GM12874 (cell line): ENCODE data around the gene KRTAP1-5.
"Not testable (repeated sequence)": the region's sequence is repeated elsewhere in the genome, so short reads cannot be mapped to it uniquely, and the experiment has no call there.

ENCODE experiments used
- TF ChIP-seq, protein P1 (sequence below): IDR thresholded peaks from 2 replicates; pipeline ENCODE4 v1.5.1; 2011; ENCODE audit warnings: low read depth, mild to moderate bottlenecking, control low read depth, low read length, moderate library complexity; ENCODE audit not compliant: insufficient read depth

The KRTAP1-5 gene

GRCh38 chr17:41037853-41038350 lies 10.9 kb upstream of the KRTAP1-5 start:
- TF ChIP-seq, protein P1, sequence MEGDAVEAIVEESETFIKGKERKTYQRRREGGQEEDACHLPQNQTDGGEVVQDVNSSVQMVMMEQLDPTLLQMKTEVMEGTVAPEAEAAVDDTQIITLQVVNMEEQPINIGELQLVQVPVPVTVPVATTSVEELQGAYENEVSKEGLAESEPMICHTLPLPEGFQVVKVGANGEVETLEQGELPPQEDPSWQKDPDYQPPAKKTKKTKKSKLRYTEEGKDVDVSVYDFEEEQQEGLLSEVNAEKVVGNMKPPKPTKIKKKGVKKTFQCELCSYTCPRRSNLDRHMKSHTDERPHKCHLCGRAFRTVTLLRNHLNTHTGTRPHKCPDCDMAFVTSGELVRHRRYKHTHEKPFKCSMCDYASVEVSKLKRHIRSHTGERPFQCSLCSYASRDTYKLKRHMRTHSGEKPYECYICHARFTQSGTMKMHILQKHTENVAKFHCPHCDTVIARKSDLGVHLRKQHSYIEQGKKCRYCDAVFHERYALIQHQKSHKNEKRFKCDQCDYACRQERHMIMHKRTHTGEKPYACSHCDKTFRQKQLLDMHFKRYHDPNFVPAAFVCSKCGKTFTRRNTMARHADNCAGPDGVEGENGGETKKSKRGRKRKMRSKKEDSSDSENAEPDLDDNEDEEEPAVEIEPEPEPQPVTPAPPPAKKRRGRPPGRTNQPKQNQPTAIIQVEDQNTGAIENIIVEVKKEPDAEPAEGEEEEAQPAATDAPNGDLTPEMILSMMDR, result no peak

DNA sequence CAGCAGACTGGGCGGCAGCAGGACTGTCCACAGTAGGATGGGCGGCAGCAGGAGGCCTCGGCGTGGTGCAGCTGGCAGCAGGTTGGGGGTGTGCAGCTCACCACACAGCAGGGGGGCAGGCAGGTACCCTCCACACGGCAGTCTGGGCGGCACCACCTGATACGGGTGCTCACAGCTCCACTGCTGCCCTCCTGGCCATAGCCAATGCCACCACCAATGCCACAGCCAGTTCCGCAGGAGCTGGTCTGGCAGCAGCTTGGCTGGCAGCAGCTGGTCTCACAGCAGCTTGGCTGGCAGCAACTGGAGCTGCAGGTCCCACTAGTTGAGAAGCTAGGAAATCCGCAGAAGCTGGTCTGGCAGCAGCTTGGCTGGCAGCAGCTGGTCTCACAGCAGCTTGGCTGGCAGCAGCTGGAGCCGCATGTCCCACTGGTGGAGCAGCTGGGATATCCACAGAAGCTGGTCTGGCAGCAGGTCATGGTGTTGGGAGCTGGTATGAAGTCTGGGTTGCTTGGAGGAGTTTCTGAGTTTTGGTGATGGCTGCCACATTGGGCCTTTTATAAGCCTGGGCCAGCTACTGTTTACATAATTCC lies 7.4 kb upstream of the KRTAP1-5 start, which contains the start of gene KRTAP1-3:
Gene KRTAP1-3, minus strand, starts transcription at position 529 of the 590 bp plus-strand sequence. Its CDS starts 53 bp downstream, at position 476.
- TF ChIP-seq, protein P1, result not testable (repeated sequence)

- TF ChIP-seq, protein P1, result no peak
Observed at GRCh38 chr17:41029633-41030245, 2.7 kb upstream of the KRTAP1-5 start, which contains the start of gene KRTAP1-4. TSS of gene KRTAP1-4 (minus strand) at chr17:41030195. CDS start at chr17:41030078, 117 bp downstream.

DNA sequence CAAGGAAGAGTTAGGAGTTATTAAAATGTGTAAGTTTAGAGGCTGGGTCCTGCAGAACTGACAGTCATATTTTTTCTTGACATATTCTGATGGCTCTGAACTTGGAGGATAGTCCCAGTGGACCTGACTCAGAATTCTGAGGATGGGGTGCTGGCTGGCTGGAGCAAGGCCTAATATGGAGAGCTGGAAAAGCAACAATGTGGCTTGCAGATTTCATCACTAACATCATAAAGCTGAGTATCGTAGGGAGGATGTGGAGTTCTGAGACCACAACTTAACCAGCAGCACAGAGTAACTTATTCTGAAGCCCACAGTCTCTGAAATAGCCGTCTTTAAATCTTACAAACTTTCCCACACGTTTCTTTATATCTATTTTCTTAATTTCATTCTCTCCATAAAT lies 2.3 kb downstream of the KRTAP1-5 start:
- TF ChIP-seq, protein P1, result no peak

DNA sequence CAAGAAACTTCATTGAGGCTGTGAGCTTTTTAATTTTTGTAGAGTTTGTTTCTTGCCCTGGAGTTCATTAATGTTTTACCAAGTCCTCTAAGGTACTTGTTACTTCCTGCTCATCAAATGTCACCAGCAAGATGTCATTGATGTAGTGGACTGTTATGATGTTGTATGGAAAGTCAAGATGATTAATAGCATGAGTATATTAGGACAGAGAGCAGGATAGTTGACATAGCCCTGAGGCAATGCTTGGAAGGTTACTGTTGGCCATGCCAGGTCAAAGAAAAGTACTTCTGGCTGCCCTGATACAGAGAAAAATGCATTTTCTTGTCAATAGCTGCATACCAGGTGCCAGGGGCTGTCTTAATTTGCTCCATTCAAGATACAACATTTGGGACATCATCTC lies 6.7 kb downstream of the KRTAP1-5 start:
- TF ChIP-seq, protein P1, result no peak

GRCh38 chr17:41019415-41019814 lies 7.6 kb downstream of the KRTAP1-5 start:
- TF ChIP-seq, protein P1, result no peak

GRCh38 chr17:41018541-41018940 lies 8.5 kb downstream of the KRTAP1-5 start:
- TF ChIP-seq, protein P1, result no peak
